Pericardium fibroblast (primary cell): ENCODE measurements around the gene FES. TPM values are rescaled to one million over a fixed set of nuclear protein-coding genes. Genes with fewer than 3 reads are reported as not detected.

ENCODE experiments used
- total RNA-seq: library from RNA; depleted of rRNA; stranded (reverse); fragments of >200 nt; gene quantifications from 2 replicates; pipeline ENCODE4 v1.2.3, GENCODE V29; 2015

Gene FES
- total RNA-seq = 26.6 and 30.5 TPM in 2 replicates

GRCh38 chr15:90883976-90884718 lies at the start of gene FES:
FES (plus strand) TSS chr15:90884504; CDS start chr15:90885046, 542 bp downstream.

GRCh38 chr15:90868261-90868689 lies 16.0 kb upstream of the FES start, which contains the start of gene FURIN:
FURIN (plus strand) TSS chr15:90868588; CDS start chr15:90875741, 7,153 bp downstream.

GRCh38 chr15:90902840-90903732 lies 18.8 kb downstream of the FES start, which contains the start of gene MAN2A2:
MAN2A2 (plus strand) TSS chr15:90903302; CDS start chr15:90904208, 906 bp downstream.

GRCh38 chr15:90931828-90932659 lies 47.7 kb downstream of the FES start, which contains the start of gene HDDC3:
HDDC3 (minus strand) TSS chr15:90932549; CDS start chr15:90932540, 9 bp downstream.

GRCh38 chr15:90934949-90935751 lies 50.8 kb downstream of the FES start, which contains the start of gene UNC45A:
UNC45A (plus strand) TSS chr15:90935285; CDS start chr15:90935325, 40 bp downstream.

Other genes with a start within 250 kb of the FES start
- 0.23 and 1.8 TPM in 2 replicates for gene BLM, start 167.2 kb upstream of the FES start, total RNA-seq
- gene FURIN, start 15.9 kb upstream of the FES start, total RNA-seq = 28.6 and 51.8 TPM in 2 replicates
- 7.5 and 11.1 TPM in 2 replicates for gene MAN2A2, start 18.8 kb downstream of the FES start, total RNA-seq
- gene HDDC3, start 48.0 kb downstream of the FES start, total RNA-seq = 8.8 and 9.3 TPM in 2 replicates
- 24.5 and 36.4 TPM in 2 replicates for gene UNC45A, start 50.8 kb downstream of the FES start, total RNA-seq
- 7.4 and 16.3 TPM in 2 replicates for gene RCCD1, start 70.4 kb downstream of the FES start, total RNA-seq
- gene PRC1, start 110.0 kb downstream of the FES start, total RNA-seq = 8.3 and 12.8 TPM in 2 replicates
- 5.6 and 13.1 TPM in 2 replicates for gene VPS33B, start 138.1 kb downstream of the FES start, total RNA-seq
- not detected in 2 replicates for gene SV2B, start 215.8 kb downstream of the FES start, total RNA-seq